ENCODE data around the gene MGST3. TPM values are rescaled to one million over a fixed set of nuclear protein-coding genes. Genes with fewer than 3 reads are reported as not detected.

Gene MGST3
- polyA plus RNA-seq, 2 of the 4 experiments (the other 2 are of a cell fraction), result 216 to 217 TPM

GRCh38 chr1:165624441-165624840 is 6.6 kb upstream of the MGST3 start:
- FAIRE-seq (no peak), DNase-seq (ENCODE audit: low read depth in 1 of 2, low spot score in 1 of 2) (no peak), ATAC-seq (no peak)
- Histone ChIP-seq H3K9me3 (no peaks in the 10 kb centered on the region), H3K4me3 (no peak overlapping the region), H3K4me1 (no peaks in the 10 kb centered on the region), H3K4me2 (no peak overlapping the region), H3K27ac (no peak overlapping the region)
- ChIA-PET POLR2A (no interaction called here), CTCF (no interaction called here)
- 48% methylated on average over 4 of the region's 4 CpGs for WGBS (ENCODE audit: missing lambda C conversion rate)
- TF ChIP-seq EP300 (IDR thresholded peaks at IDR 0.05) (no peak), HES2 (IDR thresholded peaks at IDR 0.05) (no peak), CBX8 (IDR thresholded peaks at IDR 0.05) (no peak), TP53 (CRISPR knock-in tag; IDR thresholded peaks at IDR 0.05) (no peak), CHD4 (IDR thresholded peaks at IDR 0.05; ENCODE audit: borderline replicate concordance) (no peak), MAFK (IDR thresholded peaks at IDR 0.05; ENCODE audit: partially characterized antibody) (no peak), RFX5 (IDR thresholded peaks at IDR 0.05) (no peak), HOXB13 (CRISPR knock-in tag; IDR thresholded peaks at IDR 0.05; ENCODE audit: low read depth) (no peak)
- TF ChIP-seq, protein P1, sequence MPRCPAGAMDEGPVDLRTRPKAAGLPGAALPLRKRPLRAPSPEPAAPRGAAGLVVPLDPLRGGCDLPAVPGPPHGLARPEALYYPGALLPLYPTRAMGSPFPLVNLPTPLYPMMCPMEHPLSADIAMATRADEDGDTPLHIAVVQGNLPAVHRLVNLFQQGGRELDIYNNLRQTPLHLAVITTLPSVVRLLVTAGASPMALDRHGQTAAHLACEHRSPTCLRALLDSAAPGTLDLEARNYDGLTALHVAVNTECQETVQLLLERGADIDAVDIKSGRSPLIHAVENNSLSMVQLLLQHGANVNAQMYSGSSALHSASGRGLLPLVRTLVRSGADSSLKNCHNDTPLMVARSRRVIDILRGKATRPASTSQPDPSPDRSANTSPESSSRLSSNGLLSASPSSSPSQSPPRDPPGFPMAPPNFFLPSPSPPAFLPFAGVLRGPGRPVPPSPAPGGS (IDR thresholded peaks at IDR 0.05), result no peak

DNA sequence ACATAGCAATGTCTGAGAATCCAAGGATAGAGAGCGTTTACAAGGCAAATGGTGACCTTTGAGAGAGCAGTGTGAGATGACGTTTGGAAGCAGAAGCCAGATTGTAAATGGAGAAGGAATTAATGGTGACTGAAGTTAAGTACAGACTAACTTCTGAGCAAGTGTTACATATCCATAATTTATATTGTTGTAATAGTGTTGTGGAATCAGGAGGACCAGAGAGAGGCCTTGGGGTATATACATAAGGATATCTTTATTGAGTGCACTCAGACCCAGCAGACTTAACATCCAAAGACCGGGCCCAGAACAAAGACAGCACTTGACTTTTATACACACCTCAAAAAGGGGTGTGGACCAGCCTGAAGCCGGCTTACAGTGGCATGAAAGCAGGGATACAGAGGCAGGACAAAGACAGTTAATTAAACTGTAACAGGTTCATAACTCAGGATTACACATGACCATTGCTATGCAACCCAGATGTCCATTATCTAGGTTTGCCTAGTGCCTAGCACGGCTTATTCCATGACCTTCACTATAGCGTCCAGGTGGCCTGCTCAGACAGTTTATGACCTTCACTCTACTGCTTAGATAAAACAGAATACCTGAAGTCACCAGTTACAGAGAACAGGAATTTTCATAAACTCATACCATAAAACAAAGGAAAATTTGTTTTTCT is 2.7 kb upstream of the MGST3 start:
- WGBS (ENCODE audit: missing lambda C conversion rate), result 74% methylated on average over 6 of the region's 6 CpGs
- no peak for FAIRE-seq
- CTCF ChIA-PET, result no interaction called here

GRCh38 chr1:165629151-165629550 is 1.9 kb upstream of the MGST3 start:
- H3K4me1 ChIP-seq, result peaks cover 24% of the 10 kb centered on the region
- FAIRE-seq (no peak), DNase-seq (ENCODE audit: low read depth in 1 of 2, low spot score in 1 of 2) (no peak), ATAC-seq (no peak)
- no peaks in the 10 kb centered on the region for H3K9me3 ChIP-seq
- no peak overlapping the region; the same call in 2 of the 3 replicates for H3K4me2 ChIP-seq
- no peak overlapping the region for H3K27ac ChIP-seq
- CTCF ChIA-PET, result no interaction called here
- POLR2A ChIA-PET, result no interaction called here
- 69% methylated on average over 3 of the region's 3 CpGs for WGBS (ENCODE audit: missing lambda C conversion rate)
- H3K4me3 ChIP-seq, result no peak overlapping the region
- TF ChIP-seq POLR2AphosphoS2 (conservative IDR thresholded peaks at IDR 0.05; ENCODE audit: low read length) (no peak), RCOR1 (IDR thresholded peaks at IDR 0.05; ENCODE audit: low read depth, low read length) (no peak), FOSL2 (IDR thresholded peaks at IDR 0.05) (no peak), FOSL2 (CRISPR knock-in tag; IDR thresholded peaks at IDR 0.05) (no peak), TP53 (CRISPR knock-in tag; IDR thresholded peaks at IDR 0.05) (no peak), NFE2L2 (conservative IDR thresholded peaks at IDR 0.05; ENCODE audit: low read length) (no peak), POLR2A (IDR thresholded peaks at IDR 0.05; ENCODE audit: low read length) (no peak), ZC3H11A (IDR thresholded peaks at IDR 0.05) (no peak), HOXB13 (CRISPR knock-in tag; IDR thresholded peaks at IDR 0.05; ENCODE audit: low read depth) (no peak)
- TF ChIP-seq, protein P2, sequence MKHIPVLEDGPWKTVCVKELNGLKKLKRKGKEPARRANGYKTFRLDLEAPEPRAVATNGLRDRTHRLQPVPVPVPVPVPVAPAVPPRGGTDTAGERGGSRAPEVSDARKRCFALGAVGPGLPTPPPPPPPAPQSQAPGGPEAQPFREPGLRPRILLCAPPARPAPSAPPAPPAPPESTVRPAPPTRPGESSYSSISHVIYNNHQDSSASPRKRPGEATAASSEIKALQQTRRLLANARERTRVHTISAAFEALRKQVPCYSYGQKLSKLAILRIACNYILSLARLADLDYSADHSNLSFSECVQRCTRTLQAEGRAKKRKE (CRISPR knock-in tag; IDR thresholded peaks at IDR 0.05; ENCODE audit: low read depth), result no peak
- TF ChIP-seq, protein P3, sequence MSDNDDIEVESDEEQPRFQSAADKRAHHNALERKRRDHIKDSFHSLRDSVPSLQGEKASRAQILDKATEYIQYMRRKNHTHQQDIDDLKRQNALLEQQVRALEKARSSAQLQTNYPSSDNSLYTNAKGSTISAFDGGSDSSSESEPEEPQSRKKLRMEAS (IDR thresholded peaks at IDR 0.05), result no peak

More for the DNA sequence above, 2.7 kb upstream of the MGST3 start:
- ATAC-seq, result no peak
- no peak overlapping the region for H3K27ac ChIP-seq
- no peak overlapping the region for H3K4me2 ChIP-seq
- peaks cover 15% of the 10 kb centered on the region for H3K4me1 ChIP-seq
- no peak overlapping the region for H3K4me3 ChIP-seq
- POLR2A ChIA-PET, result no interaction called here
- DNase-seq (ENCODE audit: low read depth in 1 of 2, low spot score in 1 of 2), result no peak
- TF ChIP-seq HDAC2 (IDR thresholded peaks at IDR 0.05) (no peak), POLR2A (IDR thresholded peaks at IDR 0.05; ENCODE audit: low read length) (no peak), EHMT2 (IDR thresholded peaks at IDR 0.05; ENCODE audit: low read depth) (no peak), HEYL (CRISPR knock-in tag; IDR thresholded peaks at IDR 0.05) (no peak), JUNB (IDR thresholded peaks at IDR 0.05) (no peak), RARB (CRISPR knock-in tag; IDR thresholded peaks at IDR 0.05) (no peak), ZFP36 (IDR thresholded peaks at IDR 0.05; ENCODE audit: borderline replicate concordance, partially characterized antibody) (no peak)
- TF ChIP-seq, protein P4, sequence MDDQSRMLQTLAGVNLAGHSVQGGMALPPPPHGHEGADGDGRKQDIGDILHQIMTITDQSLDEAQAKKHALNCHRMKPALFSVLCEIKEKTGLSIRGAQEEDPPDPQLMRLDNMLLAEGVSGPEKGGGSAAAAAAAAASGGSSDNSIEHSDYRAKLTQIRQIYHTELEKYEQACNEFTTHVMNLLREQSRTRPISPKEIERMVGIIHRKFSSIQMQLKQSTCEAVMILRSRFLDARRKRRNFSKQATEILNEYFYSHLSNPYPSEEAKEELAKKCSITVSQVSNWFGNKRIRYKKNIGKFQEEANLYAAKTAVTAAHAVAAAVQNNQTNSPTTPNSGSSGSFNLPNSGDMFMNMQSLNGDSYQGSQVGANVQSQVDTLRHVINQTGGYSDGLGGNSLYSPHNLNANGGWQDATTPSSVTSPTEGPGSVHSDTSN (IDR thresholded peaks at IDR 0.05), result no peak
- no peaks in the 10 kb centered on the region for H3K9me3 ChIP-seq

Measured in A549 (cell line).